Astrocyte (in vitro differentiated cells and primary cell): Measurements from ENCODE around the gene ADGRF3. TPM values are rescaled to one million over a fixed set of nuclear protein-coding genes. Genes with fewer than 3 reads are reported as not detected.

Experiments
- DNase-seq: peaks from one replicate; pipeline ENCODE4 v3.0.0-alpha.2; 2010; ENCODE audit warnings: low read depth
- FAIRE-seq: peaks from 2 replicates; lab custom pipeline; 2011; peaks lifted over from hg19 to GRCh38; lab: Jason Lieb, UNC
- H2AFZ ChIP-seq: 2 replicates; pipeline ENCODE4 v1.6.0; 2012; ENCODE audit warnings: low read depth, low read length, inconsistent platforms
- H3K27ac ChIP-seq: 2 replicates; pipeline ENCODE4 v1.5.1; 2011; ENCODE audit warnings: low read depth, low read length, inconsistent platforms
- H3K27me3 ChIP-seq: 2 replicates; pipeline ENCODE4 v1.6.0; 2011; ENCODE audit warnings: low read length, inconsistent platforms; ENCODE audit not compliant: insufficient read depth
- H3K36me3 ChIP-seq: 2 replicates; pipeline ENCODE4 v1.5.1; 2011; ENCODE audit warnings: low read length, inconsistent platforms; ENCODE audit not compliant: insufficient read depth
- H3K4me1 ChIP-seq: 2 replicates; pipeline ENCODE4 v1.5.1; 2011; ENCODE audit warnings: low read length, inconsistent platforms; ENCODE audit not compliant: insufficient read depth
- H3K4me2 ChIP-seq: 2 replicates; pipeline ENCODE4 v1.6.0; 2012; ENCODE audit warnings: low read length, inconsistent platforms
- H3K4me3 ChIP-seq: 2 replicates; pipeline ENCODE4 v1.5.1; 2011; ENCODE audit warnings: low read depth, mild to moderate bottlenecking, low read length, inconsistent platforms; ENCODE audit not compliant: insufficient read depth
- H3K79me2 ChIP-seq: 2 replicates; pipeline ENCODE4 v1.6.0; 2012; ENCODE audit warnings: mild to moderate bottlenecking, low read length, inconsistent platforms; ENCODE audit not compliant: insufficient read depth
- H3K9ac ChIP-seq: 2 replicates; pipeline ENCODE4 v1.6.0; 2012; ENCODE audit warnings: mild to moderate bottlenecking, low read length, inconsistent platforms
- H3K9me3 ChIP-seq: 2 replicates; pipeline ENCODE4 v1.5.1; 2012; ENCODE audit warnings: low read depth, mild to moderate bottlenecking, low read length, inconsistent platforms; ENCODE audit not compliant: insufficient read depth
- H4K20me1 ChIP-seq: 2 replicates; pipeline ENCODE4 v1.6.0; 2012; ENCODE audit warnings: low read length, inconsistent platforms; ENCODE audit not compliant: insufficient read depth
- H3K27ac Mint-ChIP-seq: one replicate; pipeline ENCODE4 v1.8.0; 2021; ENCODE audit warnings: mild to moderate bottlenecking, mixed read lengths; ENCODE audit not compliant: unreplicated experiment
- H3K27me3 Mint-ChIP-seq: one replicate; pipeline ENCODE4 v1.8.0; 2021; ENCODE audit warnings: low read depth, mixed read lengths; ENCODE audit not compliant: unreplicated experiment
- H3K36me3 Mint-ChIP-seq: one replicate; pipeline ENCODE4 v1.8.0; 2021; ENCODE audit warnings: low read depth, mixed read lengths; ENCODE audit not compliant: unreplicated experiment
- H3K4me1 Mint-ChIP-seq: one replicate; pipeline ENCODE4 v1.8.0; 2021; ENCODE audit warnings: low read depth, mixed read lengths; ENCODE audit not compliant: unreplicated experiment
- H3K4me3 Mint-ChIP-seq: one replicate; pipeline ENCODE4 v1.8.0; 2021; ENCODE audit warnings: mild to moderate bottlenecking, moderate library complexity, mixed read lengths; ENCODE audit not compliant: unreplicated experiment
- H3K9me3 Mint-ChIP-seq: one replicate; pipeline ENCODE4 v1.8.0; 2021; ENCODE audit warnings: mild to moderate bottlenecking, mixed read lengths; ENCODE audit not compliant: unreplicated experiment
- EZH2 ChIP-seq: IDR thresholded peaks from 2 replicates; pipeline ENCODE4 v1.6.1; 2012; ENCODE audit warnings: mild to moderate bottlenecking, low read length, inconsistent platforms; ENCODE audit not compliant: insufficient read depth
- total RNA-seq: library from RNA; stranded (reverse); gene quantifications from 2 replicates; pipeline ENCODE4 v1.2.1, GENCODE V29; 2021
- TF ChIP-seq, protein P1 (sequence below): IDR thresholded peaks from 2 replicates; pipeline ENCODE4 v1.5.1; 2011; ENCODE audit warnings: low read depth, mild to moderate bottlenecking, inconsistent platforms, low read length, moderate library complexity; ENCODE audit not compliant: insufficient read depth

ADGRF3 gene
- total RNA-seq, 1 donor from 2014 or later, result 0.16 TPM

DNA sequence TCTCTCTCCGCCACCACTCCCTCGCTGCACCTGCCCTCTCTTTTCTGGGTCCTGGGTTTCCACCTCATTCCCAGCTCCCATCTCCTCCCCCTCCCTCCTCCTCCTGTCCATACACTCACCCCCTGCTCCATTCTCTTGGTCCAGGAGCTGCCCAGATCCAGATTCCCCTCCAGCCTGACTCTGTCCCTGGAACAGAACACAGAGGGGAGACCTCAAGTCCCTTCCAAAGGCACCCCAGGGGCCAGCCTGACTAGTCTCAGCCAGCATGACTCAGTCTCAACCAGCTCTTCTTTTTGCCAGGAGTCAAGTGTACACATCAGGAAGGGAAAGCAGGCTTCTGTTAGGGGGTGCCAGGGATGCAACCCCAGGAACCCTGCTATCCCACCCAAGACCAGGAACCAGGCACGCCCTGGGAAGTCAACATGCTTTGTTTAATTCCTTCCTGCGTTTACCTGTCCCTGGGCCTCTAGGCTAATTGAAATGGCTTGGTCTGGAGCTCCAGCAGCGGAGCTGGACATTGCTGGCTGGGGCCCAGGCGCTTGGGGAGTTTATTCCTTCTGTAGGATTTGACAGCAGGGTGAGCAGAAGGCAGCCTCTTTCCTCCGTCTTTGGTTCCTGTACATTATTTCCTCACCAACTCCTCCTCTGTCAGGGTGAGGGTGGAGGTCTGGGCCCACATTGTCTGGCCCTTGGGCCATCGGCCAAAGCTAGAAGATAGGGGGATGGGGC, 29.0 kb downstream of the ADGRF3 start:
- Mint-ChIP-seq H3K27me3 (peaks cover 50% of the 10 kb centered on the region), H3K4me1 (no peaks in the 10 kb centered on the region), H3K4me3 (no peak overlapping the region), H3K27ac (peak overlapping the region; percentile 38), H3K9me3 (no peaks in the 10 kb centered on the region), H3K36me3 (no peaks in the 10 kb centered on the region)
- Histone ChIP-seq H4K20me1 (no peaks in the 10 kb centered on the region), H3K27ac (no peak overlapping the region), H3K4me2 (no peak overlapping the region), H3K9me3 (no peaks in the 10 kb centered on the region), H3K4me3 (no peak overlapping the region), H3K36me3 (no peaks in the 10 kb centered on the region), H3K27me3 (peaks cover 7% of the 10 kb centered on the region), H2AFZ (no peak overlapping the region), H3K9ac (no peak overlapping the region), H3K4me1 (no peaks in the 10 kb centered on the region), H3K79me2 (no peaks in the 10 kb centered on the region)
- DNase-seq (no peak), FAIRE-seq (no peak)
- TF ChIP-seq EZH2, result no peak
- TF ChIP-seq, protein P1, sequence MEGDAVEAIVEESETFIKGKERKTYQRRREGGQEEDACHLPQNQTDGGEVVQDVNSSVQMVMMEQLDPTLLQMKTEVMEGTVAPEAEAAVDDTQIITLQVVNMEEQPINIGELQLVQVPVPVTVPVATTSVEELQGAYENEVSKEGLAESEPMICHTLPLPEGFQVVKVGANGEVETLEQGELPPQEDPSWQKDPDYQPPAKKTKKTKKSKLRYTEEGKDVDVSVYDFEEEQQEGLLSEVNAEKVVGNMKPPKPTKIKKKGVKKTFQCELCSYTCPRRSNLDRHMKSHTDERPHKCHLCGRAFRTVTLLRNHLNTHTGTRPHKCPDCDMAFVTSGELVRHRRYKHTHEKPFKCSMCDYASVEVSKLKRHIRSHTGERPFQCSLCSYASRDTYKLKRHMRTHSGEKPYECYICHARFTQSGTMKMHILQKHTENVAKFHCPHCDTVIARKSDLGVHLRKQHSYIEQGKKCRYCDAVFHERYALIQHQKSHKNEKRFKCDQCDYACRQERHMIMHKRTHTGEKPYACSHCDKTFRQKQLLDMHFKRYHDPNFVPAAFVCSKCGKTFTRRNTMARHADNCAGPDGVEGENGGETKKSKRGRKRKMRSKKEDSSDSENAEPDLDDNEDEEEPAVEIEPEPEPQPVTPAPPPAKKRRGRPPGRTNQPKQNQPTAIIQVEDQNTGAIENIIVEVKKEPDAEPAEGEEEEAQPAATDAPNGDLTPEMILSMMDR, result no peak

DNA sequence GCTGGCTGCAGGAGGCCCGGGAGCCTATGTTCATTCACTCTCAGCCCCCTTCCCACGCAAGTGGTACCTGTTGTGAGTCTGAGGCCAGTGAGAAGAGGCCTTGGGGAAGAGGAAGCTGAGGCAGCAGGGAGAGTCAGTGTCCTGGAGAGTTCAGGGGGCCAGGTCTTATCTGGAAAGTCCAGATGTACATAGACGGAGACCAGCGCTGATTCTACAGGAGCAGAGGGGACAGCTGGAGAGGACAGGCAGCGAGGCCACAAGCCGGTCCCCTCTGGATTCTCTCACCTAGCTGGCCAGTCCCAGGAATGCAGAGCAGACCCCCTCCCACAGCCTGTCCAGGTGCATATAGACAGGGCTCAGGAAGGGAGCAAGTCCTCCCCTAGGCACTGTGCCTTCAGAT, 29.7 kb downstream of the ADGRF3 start:
- no peak overlapping the region for H3K27ac ChIP-seq
- H3K4me3 ChIP-seq, result no peak overlapping the region
- no peak overlapping the region for H3K9ac ChIP-seq
- no peaks in the 10 kb centered on the region for H3K36me3 ChIP-seq
- H2AFZ ChIP-seq, result no peak overlapping the region
- no peaks in the 10 kb centered on the region for H3K79me2 ChIP-seq
- Mint-ChIP-seq H3K27ac (no peak overlapping the region), H3K4me3 (no peak overlapping the region), H3K27me3 (peaks cover 55% of the 10 kb centered on the region), H3K9me3 (no peaks in the 10 kb centered on the region), H3K4me1 (no peaks in the 10 kb centered on the region), H3K36me3 (no peaks in the 10 kb centered on the region)
- H3K4me1 ChIP-seq, result no peaks in the 10 kb centered on the region
- no peak for TF ChIP-seq EZH2
- TF ChIP-seq, protein P1, result no peak
- H3K9me3 ChIP-seq, result no peaks in the 10 kb centered on the region
- no peaks in the 10 kb centered on the region for H4K20me1 ChIP-seq
- no peak for FAIRE-seq
- DNase-seq, result no peak
- H3K4me2 ChIP-seq, result no peak overlapping the region
- H3K27me3 ChIP-seq, result peaks cover 7% of the 10 kb centered on the region

DNA sequence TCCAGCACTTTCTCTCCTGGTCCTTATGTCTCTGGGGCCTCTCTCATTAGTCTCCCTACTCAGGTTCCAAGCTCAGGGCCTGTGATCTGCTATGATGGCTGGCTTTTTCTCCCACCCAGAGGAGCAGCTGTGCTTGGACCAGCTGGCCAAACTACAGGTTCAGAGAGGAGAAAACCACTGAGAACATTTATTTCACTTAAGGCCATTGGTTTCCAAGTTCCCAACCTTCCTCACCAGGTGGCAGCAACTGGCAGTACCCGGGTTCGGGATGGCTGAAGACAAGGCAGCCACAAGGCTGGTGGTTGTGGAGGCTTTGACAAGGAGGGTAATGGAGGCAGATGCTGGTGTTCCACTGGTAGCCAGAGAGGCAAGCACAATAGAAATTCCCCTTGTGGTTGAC, 30.5 kb downstream of the ADGRF3 start:
- Mint-ChIP-seq H3K27me3 (peaks cover 58% of the 10 kb centered on the region), H3K27ac (no peak overlapping the region), H3K4me1 (no peaks in the 10 kb centered on the region), H3K4me3 (no peak overlapping the region), H3K36me3 (peaks cover 3% of the 10 kb centered on the region), H3K9me3 (peaks cover 4% of the 10 kb centered on the region)
- no peak overlapping the region for H3K4me3 ChIP-seq
- no peak overlapping the region for H3K27ac ChIP-seq
- H3K36me3 ChIP-seq, result no peaks in the 10 kb centered on the region
- TF ChIP-seq, protein P1, result no peak
- no peak for TF ChIP-seq EZH2
- H3K4me1 ChIP-seq, result no peaks in the 10 kb centered on the region
- DNase-seq, result no peak
- no peak overlapping the region for H3K4me2 ChIP-seq
- no peaks in the 10 kb centered on the region for H3K79me2 ChIP-seq
- H4K20me1 ChIP-seq, result no peaks in the 10 kb centered on the region
- no peaks in the 10 kb centered on the region for H3K9me3 ChIP-seq
- H3K27me3 ChIP-seq, result peaks cover 7% of the 10 kb centered on the region
- no peak overlapping the region for H2AFZ ChIP-seq
- FAIRE-seq, result no peak
- H3K9ac ChIP-seq, result no peak overlapping the region
